HG03060 (cell line): ENCODE measurements around the gene MTFMT.
"Not testable (repeated sequence)": the region's sequence is repeated elsewhere in the genome, so short reads cannot be mapped to it uniquely, and the experiment has no call there.

Source experiments
- ATAC-seq: cut with Tn5 transposase; IDR thresholded peaks from one replicate; pipeline ENCODE4 v1.9.1; 2021; ENCODE audit warnings: low read depth, moderate number of reproducible peaks; ENCODE audit not compliant: unreplicated experiment

Gene MTFMT

GRCh38 chr15:65060641-65061397 is 31.4 kb upstream of the MTFMT start:
- ATAC-seq = no peak

- ATAC-seq = no peak
Measured at GRCh38 chr15:65059931-65060596, 30.6 kb upstream of the MTFMT start.

GRCh38 chr15:65059369-65059750 is 29.9 kb upstream of the MTFMT start:
- ATAC-seq = no peak

- no peak for ATAC-seq
Measured at GRCh38 chr15:65058394-65059368, 29.2 kb upstream of the MTFMT start.

- no peak for ATAC-seq
Measured at GRCh38 chr15:65057549-65057940, 28.1 kb upstream of the MTFMT start.

- no peak for ATAC-seq
Measured at GRCh38 chr15:65056868-65057548, 27.6 kb upstream of the MTFMT start.

GRCh38 chr15:65056106-65056505 is 26.7 kb upstream of the MTFMT start:
- ATAC-seq = no peak

- ATAC-seq = no peak
Measured at GRCh38 chr15:65055201-65055870, 25.9 kb upstream of the MTFMT start.

- ATAC-seq = no peak
Measured at GRCh38 chr15:65054333-65055200, 25.1 kb upstream of the MTFMT start.

GRCh38 chr15:65052956-65053355 is 23.5 kb upstream of the MTFMT start:
- no peak for ATAC-seq

- ATAC-seq = no peak
Measured at GRCh38 chr15:65051266-65051665, 21.8 kb upstream of the MTFMT start.

- ATAC-seq = no peak
Measured at GRCh38 chr15:65050270-65050669, 20.8 kb upstream of the MTFMT start.

- peak; percentile 78 for ATAC-seq
Measured at GRCh38 chr15:65049418-65049840, 20.0 kb upstream of the MTFMT start.

GRCh38 chr15:65048241-65048640 is 18.8 kb upstream of the MTFMT start:
- ATAC-seq = no peak

- ATAC-seq = no peak
Measured at GRCh38 chr15:65044724-65045481, 15.5 kb upstream of the MTFMT start, which contains the start of gene SLC51B. Gene SLC51B, plus strand, starts transcription at chr15:65045387. Its CDS starts 4,618 bp downstream, at chr15:65050005.

- not testable (repeated sequence) for ATAC-seq
Measured at GRCh38 chr15:65044218-65044617, 14.8 kb upstream of the MTFMT start.

- ATAC-seq = no peak
Measured at GRCh38 chr15:65042776-65043327, 13.4 kb upstream of the MTFMT start.

- ATAC-seq = no peak
Measured at GRCh38 chr15:65041787-65042186, 12.3 kb upstream of the MTFMT start.
